Effector memory CD4-positive, alpha-beta T cell (primary cell): ENCODE measurements around the gene GPRC5A.

Experiments
- DNase-seq, 3 donors: peaks; one replicate each; pipeline ENCODE4 v3.0.0-alpha.2; 2020
- H3K27ac ChIP-seq: 2 replicates; pipeline ENCODE4 v1.7.0; 2013; ENCODE audit warnings: mild to moderate bottlenecking, low read length, moderate library complexity; ENCODE audit not compliant: insufficient read depth, poor library complexity, severe bottlenecking
- H3K27me3 ChIP-seq: replicated peaks from 2 replicates; pipeline ENCODE4 v1.7.0; 2013; ENCODE audit warnings: mild to moderate bottlenecking, low read length; ENCODE audit not compliant: insufficient read depth, control insufficient read depth, poor library complexity, severe bottlenecking
- H3K36me3 ChIP-seq: 2 replicates; pipeline ENCODE4 v1.7.0; 2013; ENCODE audit warnings: mild to moderate bottlenecking, low read length, moderate library complexity; ENCODE audit not compliant: control insufficient read depth, insufficient read depth
- H3K4me1 ChIP-seq: 2 replicates; pipeline ENCODE4 v1.7.0; 2013; ENCODE audit warnings: low read length, mild to moderate bottlenecking; ENCODE audit not compliant: control insufficient read depth, insufficient read depth, poor library complexity, severe bottlenecking
- H3K4me3 ChIP-seq: 2 replicates; pipeline ENCODE4 v1.7.0; 2013; ENCODE audit warnings: low read length, low read depth, mild to moderate bottlenecking; ENCODE audit not compliant: insufficient read depth, poor library complexity, severe bottlenecking
- H3K9me3 ChIP-seq: 2 replicates; pipeline ENCODE4 v1.7.0; 2013; ENCODE audit warnings: mild to moderate bottlenecking, low read length, moderate library complexity; ENCODE audit not compliant: control insufficient read depth

GPRC5A gene

GRCh38 chr12:12952036-12952435, 60.7 kb downstream of the GPRC5A start, which contains the start of gene GPRC5D:
GPRC5D (minus strand) TSS chr12:12952170; CDS start chr12:12950384, 1,786 bp downstream.
- no peak within 1 kb of the TSS for H3K27ac ChIP-seq
- no peaks in the 10 kb centered on the region for H3K4me1 ChIP-seq
- DNase-seq = no peak
- no peaks in the 10 kb centered on the region for H3K9me3 ChIP-seq
- no peak within 1 kb of the TSS for H3K4me3 ChIP-seq
- H3K36me3 ChIP-seq = no peaks in the 10 kb centered on the region
- no peaks in the 10 kb centered on the region for H3K27me3 ChIP-seq

GRCh38 chr12:12954356-12954755, 63.0 kb downstream of the GPRC5A start:
- H3K9me3 ChIP-seq = no peaks in the 10 kb centered on the region
- no peaks in the 10 kb centered on the region for H3K36me3 ChIP-seq
- no peaks in the 10 kb centered on the region for H3K4me1 ChIP-seq
- H3K4me3 ChIP-seq = no peak overlapping the region
- H3K27me3 ChIP-seq = no peaks in the 10 kb centered on the region
- no peak for DNase-seq
- no peak overlapping the region for H3K27ac ChIP-seq

- Histone ChIP-seq H3K4me3 (no peak overlapping the region), H3K9me3 (no peaks in the 10 kb centered on the region), H3K27ac (no peak overlapping the region), H3K27me3 (no peaks in the 10 kb centered on the region), H3K4me1 (no peaks in the 10 kb centered on the region), H3K36me3 (no peaks in the 10 kb centered on the region)
- DNase-seq = no peak
These were observed 63.7 kb downstream of the GPRC5A start for GRCh38 chr12:12954878-12955625.

- H3K36me3 ChIP-seq = no peaks in the 10 kb centered on the region
- no peaks in the 10 kb centered on the region for H3K4me1 ChIP-seq
- DNase-seq = no peak
- no peaks in the 10 kb centered on the region for H3K27me3 ChIP-seq
- H3K27ac ChIP-seq = no peak overlapping the region
- no peaks in the 10 kb centered on the region for H3K9me3 ChIP-seq
- H3K4me3 ChIP-seq = no peak overlapping the region
These were observed 67.5 kb downstream of the GPRC5A start for GRCh38 chr12:12958886-12959285.

- no peaks in the 10 kb centered on the region for H3K4me1 ChIP-seq
- H3K4me3 ChIP-seq = no peak overlapping the region
- no peak for DNase-seq
- no peaks in the 10 kb centered on the region for H3K27me3 ChIP-seq
- no peaks in the 10 kb centered on the region for H3K36me3 ChIP-seq
- no peaks in the 10 kb centered on the region for H3K9me3 ChIP-seq
- no peak overlapping the region for H3K27ac ChIP-seq
These were observed 69.4 kb downstream of the GPRC5A start for GRCh38 chr12:12960639-12961209.

GRCh38 chr12:12964255-12964654, 72.9 kb downstream of the GPRC5A start:
- no peak overlapping the region for H3K27ac ChIP-seq
- H3K27me3 ChIP-seq = no peaks in the 10 kb centered on the region
- H3K36me3 ChIP-seq = no peaks in the 10 kb centered on the region
- H3K9me3 ChIP-seq = no peaks in the 10 kb centered on the region
- no peak for DNase-seq
- H3K4me3 ChIP-seq = no peak overlapping the region
- no peaks in the 10 kb centered on the region for H3K4me1 ChIP-seq

GRCh38 chr12:12965836-12966235, 74.5 kb downstream of the GPRC5A start:
- Histone ChIP-seq H3K36me3 (no peaks in the 10 kb centered on the region), H3K4me1 (no peaks in the 10 kb centered on the region), H3K27ac (no peak overlapping the region), H3K27me3 (no peaks in the 10 kb centered on the region), H3K9me3 (no peaks in the 10 kb centered on the region), H3K4me3 (no peak overlapping the region)
- DNase-seq = no peak
